Measurements from ENCODE around the gene PPWD1.
A peak's percentile ranks its signal among the peaks of the same experiment; 100 is the strongest.
"Not testable (repeated sequence)": the region's sequence is repeated elsewhere in the genome, so short reads cannot be mapped to it uniquely, and the experiment has no call there.

The PPWD1 gene

DNA sequence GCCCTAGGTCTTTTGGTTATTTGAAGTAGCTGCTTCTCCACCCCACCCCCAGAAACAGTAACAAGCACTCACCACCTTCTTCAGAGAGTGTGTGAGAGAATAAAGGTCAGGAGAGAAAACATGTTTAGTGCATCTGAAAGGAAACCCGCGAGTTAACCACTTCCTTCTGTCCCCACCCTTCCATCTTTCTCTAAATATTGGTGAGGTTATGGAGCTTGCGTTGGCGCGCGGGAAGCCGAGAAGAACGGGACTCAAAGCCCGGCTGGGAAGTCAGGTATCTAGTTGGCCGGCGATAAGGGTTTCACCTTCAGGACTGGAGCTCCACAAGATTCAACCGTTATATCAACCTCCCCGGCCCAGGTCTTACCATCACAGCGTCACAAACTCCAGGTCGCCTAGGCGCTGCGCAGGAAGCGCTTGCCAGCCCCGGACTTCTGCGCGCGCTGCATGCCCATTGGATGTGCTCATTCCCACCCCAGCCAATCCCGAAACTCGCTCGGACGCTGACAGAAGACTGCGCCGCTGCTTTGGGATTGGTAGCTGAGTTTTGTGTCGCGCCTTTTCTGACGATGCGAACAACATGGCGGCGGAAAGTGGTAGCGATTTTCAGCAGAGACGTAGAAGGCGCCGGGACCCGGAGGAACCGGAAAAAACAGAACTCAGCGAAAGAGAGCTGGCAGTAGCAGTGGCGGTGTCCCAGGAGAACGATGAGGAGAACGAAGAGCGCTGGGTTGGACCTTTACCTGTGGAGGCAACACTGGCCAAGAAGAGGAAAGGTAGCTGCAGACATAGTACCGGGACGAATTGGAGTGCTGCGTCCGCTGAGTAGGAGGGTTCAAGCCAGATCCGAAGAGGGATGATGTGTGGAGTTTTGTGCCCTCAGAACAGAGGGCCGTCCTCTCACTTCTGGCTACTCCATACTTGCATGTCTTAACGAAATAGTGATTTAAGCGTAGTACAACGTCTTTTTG, at the start of gene PPWD1, which contains the start of gene CENPK:
TSS of gene PPWD1 (plus strand) at position 566 of the 971 bp plus-strand sequence. CDS start at position 581, 15 bp downstream.
TSS of gene CENPK (minus strand) at position 438 of the 971 bp plus-strand sequence. CDS start 8,261 bp downstream, outside the sequence.
- DNase-seq (ENCODE audit: low read depth, low spot score), result peak; percentile 98

DNA sequence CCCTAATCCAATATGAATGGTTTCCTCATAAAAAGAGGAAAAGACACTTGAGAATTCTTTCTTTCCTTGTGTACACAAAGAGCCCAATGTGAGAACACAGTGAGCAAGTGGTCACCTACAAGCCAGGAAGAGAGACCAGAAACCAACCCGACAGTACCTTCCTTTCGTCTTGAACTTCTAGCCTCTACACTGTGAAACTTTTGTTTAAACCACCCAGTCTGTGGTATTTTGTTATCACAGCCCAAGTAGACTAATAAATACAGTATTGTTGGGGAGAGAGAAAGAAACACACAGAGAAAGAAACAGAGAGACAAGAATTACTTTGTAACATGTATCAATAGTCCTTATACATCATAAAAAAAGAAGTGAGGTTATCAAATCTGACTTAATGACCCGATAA, 37.4 kb upstream of the PPWD1 start:
- no peak for DNase-seq (ENCODE audit: low read depth, low spot score)

DNA sequence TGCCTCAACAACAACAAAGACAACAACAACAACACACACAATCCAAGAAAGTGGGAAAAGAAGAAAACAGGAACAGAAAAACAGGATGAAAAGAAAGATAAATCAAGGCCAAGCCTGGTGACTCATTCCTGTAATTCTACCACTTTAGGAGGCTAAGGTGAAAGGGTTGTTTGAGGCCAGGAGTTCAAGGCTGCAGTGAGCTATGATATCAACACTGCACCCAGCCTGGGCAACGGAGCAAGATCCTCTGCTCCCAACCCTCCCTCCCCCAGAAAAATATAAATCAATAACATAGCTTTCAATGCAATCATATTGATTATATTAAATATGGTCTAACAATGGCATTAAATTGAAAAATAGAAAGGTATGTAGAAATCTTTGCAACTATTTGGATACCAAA, 32.2 kb upstream of the PPWD1 start:
- DNase-seq (ENCODE audit: low read depth, low spot score), result no peak

DNA sequence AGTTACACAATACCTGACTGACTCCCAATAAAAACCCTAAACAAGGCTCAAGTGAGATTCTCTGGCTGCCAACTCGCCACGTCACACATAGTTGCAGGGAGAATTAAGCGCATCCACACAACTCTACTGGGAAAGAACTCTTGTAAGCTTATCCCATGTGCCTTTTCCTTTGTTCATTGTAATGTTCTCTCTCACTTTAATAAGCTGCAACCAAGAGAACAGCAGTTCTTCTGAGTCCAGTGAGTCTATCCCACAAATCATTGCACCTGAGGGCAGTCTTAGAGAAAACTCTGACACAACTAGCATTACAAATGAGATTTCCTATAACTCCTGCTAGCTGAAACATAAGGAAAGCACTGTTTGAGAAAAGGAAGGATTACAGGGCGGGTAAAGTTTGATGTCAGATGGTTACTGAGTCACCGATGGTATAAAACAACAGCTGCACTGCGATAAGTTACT, 27.5 kb upstream of the PPWD1 start:
- DNase-seq (ENCODE audit: low read depth, low spot score), result no peak

DNA sequence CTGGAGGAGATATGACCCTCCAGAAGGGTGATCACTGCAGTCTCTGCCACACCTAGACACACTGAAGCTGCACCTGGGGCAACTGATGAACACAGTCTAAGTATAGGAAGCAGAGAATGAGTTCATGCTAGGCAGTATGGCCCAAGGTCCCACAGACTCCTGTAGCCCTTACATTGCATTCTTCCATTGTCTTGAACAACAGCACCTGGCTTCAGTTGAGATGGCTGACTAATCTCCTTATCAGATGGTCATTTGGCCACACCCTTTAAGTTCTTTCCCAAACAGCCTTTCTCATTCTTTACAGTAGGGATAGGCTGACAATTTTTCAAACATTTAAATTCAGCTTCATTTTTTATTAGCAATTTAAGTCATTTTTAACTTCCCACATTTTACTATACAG, 23.3 kb upstream of the PPWD1 start:
- DNase-seq (ENCODE audit: low read depth, low spot score), result no peak

DNA sequence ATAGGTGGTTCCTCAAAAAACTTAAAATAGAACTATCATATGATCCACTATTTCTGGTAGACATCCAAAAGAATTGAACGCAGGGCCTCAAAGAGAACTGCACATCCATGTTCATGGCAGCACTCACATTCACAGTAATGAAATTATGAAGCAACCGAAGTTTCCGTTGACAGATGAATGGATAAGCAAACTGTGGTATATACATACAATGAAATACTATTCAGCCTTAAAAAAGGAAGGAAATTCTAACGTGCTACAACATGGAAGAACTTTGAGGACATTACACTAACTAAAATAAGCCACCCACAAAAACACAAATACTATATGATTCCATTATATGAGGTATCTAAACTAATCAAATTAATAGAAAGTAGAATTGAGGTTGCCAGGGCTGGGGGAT, 18.6 kb upstream of the PPWD1 start:
- no peak for DNase-seq (ENCODE audit: low read depth, low spot score)

DNA sequence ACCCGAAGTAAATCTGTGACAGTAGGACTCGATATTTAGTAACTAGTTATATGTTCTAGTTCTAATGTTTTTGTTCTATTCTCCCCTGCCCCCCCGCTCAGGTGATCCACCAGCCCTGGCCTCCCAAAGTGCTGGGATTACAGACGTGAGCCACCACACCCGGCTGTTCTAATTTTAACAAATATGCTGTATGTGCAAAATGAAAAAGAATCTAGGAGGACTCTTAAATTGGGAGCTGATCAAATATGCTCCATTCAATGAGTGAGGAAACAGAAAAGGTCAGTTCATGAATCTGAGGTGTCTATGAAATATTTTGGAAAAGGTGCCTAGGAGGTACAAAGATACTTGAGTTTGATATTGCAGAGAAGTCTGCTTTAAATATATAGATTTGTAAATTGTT, 17.0 kb upstream of the PPWD1 start:
- DNase-seq (ENCODE audit: low read depth, low spot score), result no peak

DNA sequence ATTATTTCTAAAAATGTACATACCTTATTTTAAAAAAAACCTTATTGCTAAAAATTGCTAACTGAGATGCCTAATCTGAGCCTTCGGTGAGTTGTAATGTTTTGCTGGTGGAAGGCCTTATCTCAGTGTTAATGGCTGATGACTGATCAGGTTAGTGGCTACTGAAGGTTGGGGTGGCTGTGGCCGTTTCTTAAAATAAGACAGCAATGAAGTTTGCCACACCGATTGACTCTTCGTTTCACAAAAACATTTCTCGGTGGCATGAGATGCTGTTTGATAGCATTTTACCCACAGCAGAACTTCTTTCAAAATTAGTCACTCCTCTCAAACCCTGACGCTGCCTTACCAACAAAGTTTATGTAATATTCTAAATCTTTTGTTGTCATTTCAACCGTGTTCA, 14.8 kb upstream of the PPWD1 start:
- DNase-seq (ENCODE audit: low read depth, low spot score), result no peak

DNA sequence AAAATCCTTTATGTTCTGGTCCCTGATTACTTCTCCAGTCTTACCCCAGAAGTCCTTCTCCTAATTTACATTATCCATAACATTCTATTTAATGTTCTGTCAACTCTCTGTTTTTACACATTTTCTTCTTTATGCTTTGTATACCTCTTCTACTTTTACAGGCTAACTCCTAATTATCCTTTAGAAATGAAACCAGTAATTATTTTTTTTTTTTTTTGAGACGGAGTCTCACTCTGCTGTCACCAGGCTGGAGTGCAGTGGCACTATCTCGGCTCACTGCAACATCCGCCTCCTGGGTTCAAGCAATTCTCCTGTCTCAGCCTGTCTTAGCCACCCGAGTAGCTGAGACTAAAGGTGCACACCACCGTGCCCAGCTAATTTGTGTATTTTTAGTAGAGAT, 9.2 kb upstream of the PPWD1 start:
- no peak for DNase-seq (ENCODE audit: low read depth, low spot score)

DNA sequence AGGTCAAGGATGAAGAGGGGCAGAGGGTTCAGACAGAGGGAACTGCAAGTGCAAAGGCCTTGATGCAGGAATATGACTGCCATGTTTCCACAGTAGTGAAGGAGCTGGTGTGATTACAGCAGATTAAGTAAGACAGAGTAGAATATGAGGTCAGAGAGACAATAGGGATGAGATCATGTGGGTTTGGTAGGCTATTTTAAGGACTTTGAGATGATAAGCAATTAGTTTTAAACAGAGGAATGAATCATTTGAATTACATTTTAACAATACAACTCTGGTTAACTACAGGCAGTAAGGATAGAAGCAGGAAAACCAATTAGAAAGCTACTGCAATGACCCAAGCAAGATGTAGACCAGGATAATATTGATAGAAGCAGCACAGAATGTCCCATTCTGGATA, 7.8 kb upstream of the PPWD1 start:
- DNase-seq (ENCODE audit: low read depth, low spot score), result no peak

DNA sequence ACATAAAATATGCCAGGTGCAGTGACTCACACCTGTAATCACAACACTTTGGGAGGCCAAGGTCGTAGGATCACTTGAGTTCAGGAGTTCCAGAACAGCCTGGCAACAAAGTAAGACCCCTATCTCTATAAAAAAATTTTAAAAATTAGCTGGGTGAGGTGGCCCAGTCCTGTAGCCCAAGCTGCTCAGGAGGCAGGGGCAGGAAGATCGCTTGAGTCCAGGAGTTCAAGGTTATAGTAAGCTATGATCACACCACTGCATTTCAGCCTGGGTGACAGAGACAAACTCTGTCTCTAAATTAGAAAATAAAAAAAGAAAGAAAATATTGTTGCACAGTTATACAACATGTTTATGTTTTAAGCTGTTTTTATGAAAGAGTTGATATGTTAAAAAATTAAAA, 6.9 kb upstream of the PPWD1 start:
- DNase-seq (ENCODE audit: low read depth, low spot score), result no peak

DNA sequence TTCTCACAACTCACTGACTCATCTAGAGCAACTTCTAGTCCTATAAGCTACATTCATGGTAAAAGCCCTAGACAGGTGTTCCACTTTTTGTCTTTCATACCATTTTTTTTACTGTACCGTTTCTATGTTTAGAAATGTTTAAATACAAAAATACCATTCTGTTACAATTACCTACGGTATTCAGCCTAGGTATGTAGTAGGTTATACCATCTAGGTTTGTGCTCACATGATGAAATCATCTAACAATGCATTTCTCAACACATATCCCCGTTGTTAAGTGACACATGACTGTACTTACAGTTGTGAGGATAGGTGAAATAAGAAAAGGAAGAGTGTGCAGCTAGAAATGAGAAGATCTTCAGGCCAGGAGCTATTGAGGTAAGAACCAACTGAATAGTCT, 6.4 kb upstream of the PPWD1 start:
- DNase-seq (ENCODE audit: low read depth, low spot score), result no peak

DNA sequence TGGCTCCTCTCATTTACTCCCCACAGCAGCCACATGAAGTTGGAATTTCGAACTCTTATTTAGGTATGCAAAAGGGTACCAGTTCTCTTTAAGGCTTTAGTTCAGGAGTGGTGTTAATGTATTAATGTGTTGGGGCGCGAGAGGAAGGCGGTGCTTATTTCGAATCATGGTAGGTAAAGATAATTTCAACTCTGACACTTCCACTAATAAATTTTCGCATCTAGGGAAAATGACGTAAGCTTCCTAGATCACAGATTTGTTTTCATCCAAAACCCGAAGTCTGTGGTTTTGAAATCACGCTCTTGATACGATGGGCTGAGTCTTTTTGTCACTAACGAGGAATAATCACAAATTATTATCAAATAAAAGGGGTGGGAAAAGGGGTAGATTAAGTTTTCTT, 681 bp downstream of the PPWD1 start:
- DNase-seq (ENCODE audit: low read depth, low spot score), result no peak

DNA sequence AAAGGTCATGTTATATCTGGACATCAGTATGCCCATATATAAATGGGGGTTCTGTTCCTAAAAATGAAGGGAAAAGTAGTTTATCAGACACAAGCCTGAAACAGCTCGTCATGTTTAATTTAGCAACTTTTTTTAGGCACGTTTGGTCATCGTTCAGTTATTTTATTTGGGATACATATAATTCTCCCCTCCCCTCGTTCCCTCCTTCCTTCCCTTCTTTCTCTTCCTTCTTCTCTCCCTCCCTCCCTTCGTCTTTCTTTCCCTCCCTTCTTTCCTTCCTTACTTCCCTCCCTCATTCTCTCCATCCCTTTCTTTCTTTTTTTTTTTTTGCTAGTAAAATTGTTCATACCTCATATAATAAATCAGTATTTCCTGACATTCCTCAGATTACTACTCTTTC, 3.4 kb downstream of the PPWD1 start:
- no peak for DNase-seq (ENCODE audit: low read depth, low spot score)

DNA sequence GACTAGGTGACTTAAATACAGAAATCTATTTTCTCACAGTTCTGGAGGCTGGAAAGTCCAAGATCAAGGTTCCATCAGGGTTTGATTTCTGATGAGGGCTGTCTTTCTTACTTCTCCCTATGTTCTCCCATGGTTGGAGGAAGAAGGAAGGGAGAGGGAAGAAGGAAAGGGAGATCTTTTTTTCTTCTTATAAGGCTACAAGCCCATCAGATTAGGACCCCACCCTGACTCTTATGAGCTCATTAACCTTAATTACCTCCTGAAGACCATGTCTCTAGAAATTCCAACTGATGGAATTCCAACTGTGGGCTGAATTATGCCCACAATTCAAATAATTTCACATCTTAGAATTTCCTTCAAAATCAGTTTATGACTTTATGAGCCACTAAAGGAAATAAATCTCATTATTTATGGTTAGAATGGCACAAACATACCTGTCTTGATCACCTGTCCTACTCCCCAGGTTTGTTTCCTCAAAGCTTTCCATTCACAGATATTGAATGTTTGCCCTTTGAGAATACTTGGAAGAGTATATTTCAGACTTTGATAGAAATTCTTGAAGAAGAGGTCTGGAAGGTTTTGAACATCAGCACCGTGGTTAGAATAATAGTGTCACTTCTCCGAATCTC, 7.6 kb downstream of the PPWD1 start:
- no peak for DNase-seq (ENCODE audit: low read depth, low spot score)

DNA sequence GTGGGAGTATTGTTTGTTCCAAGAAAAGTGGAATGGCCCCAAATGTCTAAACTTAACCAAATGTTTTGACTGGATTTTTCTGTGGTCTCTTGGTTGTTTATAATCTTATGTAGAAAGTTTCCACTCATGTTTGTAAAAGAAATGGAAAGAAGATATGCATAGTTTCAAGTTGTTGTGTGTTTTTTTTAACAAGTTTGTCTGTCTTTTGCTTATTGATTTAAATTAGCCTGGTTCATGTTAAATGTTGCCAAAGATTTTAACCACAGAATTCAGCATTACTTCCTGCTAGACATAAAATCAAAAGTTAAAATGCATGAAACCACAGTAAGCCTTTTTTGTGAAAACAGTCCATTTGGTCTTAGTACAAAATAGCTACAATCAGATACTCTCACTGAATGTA, 14.0 kb downstream of the PPWD1 start:
- no peak for DNase-seq (ENCODE audit: low read depth, low spot score)

DNA sequence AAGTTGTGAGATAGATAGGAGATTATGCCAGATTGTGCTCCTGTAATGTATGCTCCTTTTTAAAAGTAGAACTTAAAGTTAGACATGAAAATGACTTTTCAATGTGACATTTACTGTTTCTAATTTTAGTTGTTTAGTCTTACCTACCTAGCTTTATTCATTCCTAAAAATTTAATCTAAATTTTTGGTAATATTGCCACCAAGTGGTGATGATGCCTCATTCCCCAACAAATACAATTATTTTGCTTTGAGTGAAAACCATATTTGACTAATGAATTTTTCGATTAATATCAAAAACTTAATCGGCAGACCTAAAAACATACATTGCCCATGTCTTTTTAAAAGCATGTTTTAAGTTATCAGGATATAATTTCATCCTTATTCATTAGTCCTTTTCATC, 25.6 kb downstream of the PPWD1 start:
- no peak for DNase-seq (ENCODE audit: low read depth, low spot score)

DNA sequence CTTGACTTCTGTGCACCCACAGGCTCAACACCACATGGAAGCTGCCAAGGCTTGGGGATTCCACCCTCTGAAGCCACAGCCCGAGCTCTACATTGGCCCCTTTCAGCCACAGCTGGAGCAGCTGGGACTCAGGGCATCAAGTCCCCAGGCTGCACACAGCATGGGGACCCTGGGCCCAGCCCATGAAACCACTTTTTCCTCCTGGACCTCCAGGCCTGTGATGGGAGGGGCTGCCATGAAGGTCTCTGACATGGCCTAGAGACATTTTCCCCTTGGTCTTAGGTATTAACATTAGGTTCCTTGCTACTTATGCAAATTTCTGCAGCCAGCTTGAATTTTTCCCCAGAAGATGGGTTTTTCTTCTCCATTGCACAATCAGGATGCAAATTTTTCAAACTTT, 38.7 kb downstream of the PPWD1 start:
- not testable (repeated sequence) for DNase-seq (ENCODE audit: low read depth, low spot score)

DNA sequence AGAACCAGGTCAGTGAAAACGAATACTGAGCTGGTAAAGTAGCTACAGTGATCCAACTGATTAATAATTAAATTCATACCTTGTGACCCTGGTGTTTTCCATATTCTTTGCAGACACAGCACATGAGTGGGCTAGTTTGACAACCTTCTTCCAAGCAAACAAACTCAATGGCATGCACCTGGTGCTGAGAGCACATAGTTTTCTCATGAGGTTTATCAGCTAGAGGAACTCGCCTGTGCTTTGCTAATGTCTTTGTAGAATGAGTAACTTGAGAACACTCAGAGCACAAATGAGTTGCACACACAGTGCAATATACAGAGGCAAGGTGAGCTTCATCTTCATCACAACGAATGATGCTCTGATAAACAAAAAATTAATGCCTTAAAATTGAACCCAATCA, 48.4 kb downstream of the PPWD1 start:
- DNase-seq (ENCODE audit: low read depth, low spot score), result no peak

DNA sequence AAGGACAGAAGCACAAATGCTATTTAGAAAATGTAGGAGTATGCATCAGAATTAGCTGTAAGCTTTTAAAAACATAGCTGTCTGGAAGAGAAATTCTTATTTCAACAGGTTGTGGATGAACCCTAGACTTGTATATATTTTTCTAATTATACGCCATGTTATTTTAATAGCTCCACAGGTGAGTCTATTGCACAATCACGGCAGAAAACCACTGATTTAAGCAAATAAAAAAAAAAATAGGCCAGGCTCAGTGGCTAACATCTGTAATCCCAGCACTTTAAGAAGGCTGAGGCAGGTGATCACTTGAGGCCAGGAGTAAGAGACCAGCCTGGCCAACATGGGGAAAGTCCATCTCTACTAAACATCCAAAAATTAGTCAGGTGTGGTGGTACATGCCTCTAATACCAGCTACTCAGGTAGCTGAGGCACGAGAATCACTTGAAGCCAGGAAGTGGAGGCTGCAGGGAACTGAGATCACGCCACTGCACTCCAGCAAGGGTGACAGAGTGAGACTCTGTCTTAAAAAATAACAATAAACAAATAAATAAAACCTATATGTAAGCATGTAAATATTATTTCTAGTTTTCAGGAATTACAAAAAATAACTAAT, 49.3 kb downstream of the PPWD1 start:
- DNase-seq (ENCODE audit: low read depth, low spot score), result no peak

DNA sequence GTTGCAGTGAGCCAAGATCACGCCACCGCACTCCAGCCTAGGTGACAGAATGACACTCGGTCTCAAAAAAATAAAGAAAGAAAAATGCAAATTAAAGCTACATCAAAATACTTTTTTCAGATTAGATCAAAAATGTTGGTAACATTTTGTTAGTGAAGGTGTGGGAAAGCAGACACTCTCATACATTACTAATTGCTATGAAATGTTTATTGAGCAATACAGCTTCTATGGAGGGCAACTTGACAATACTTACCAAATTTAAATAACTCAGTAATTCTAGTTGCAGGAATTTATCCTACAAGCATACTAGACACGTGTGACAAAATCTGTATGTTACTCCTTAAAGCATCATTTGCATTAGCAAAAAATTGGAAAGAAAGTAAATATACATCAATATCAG, 56.9 kb downstream of the PPWD1 start:
- no peak for DNase-seq (ENCODE audit: low read depth, low spot score)

DNA sequence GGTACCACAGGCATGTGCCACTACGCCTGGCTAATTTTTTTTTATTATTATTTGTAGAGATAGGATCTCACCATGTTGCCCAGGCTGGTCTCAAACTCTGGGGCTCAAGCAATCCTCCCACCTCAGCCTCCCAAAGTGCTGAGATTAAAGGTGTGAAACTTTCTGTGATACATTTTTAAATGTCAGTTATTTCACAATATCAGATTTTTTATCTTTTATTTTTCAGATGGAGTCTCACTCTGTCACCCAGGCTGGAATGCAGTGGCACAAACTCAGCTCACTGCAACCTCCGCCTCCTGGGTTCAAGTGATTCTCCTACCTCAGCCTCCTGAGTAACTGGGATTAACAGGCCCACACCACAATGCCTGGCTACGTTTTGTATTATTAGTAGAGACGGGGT, 58.9 kb downstream of the PPWD1 start:
- DNase-seq (ENCODE audit: low read depth, low spot score), result not testable (repeated sequence)

All from ELF-1 (cell line).